NOMO-1 treated with dmso at 0.1 percent for 144 hours (cell line): Measurements from ENCODE around the gene TSSK6.

ENCODE experiments used
- DNase-seq: peaks from one replicate; lab custom pipeline; 2025; ENCODE audit not compliant: unreplicated experiment; lab: John Stamatoyannopoulos, UW

Gene TSSK6

GRCh38 chr19:19507354-19507753, 8.0 kb downstream of the TSSK6 start:
- DNase-seq, result no peak

- DNase-seq, result no peak
These were observed 8.8 kb downstream of the TSSK6 start for GRCh38 chr19:19506592-19506991.

GRCh38 chr19:19505669-19506326, 9.6 kb downstream of the TSSK6 start:
- no peak for DNase-seq

- no peak for DNase-seq
These were observed 10.3 kb downstream of the TSSK6 start for GRCh38 chr19:19504754-19505668.

- no peak for DNase-seq
These were observed 12.3 kb downstream of the TSSK6 start for GRCh38 chr19:19502808-19503602.

GRCh38 chr19:19502281-19502680, 13.1 kb downstream of the TSSK6 start:
- DNase-seq, result no peak

GRCh38 chr19:19501798-19502197, 13.6 kb downstream of the TSSK6 start:
- no peak for DNase-seq

GRCh38 chr19:19500975-19501644, 14.2 kb downstream of the TSSK6 start:
- DNase-seq, result no peak

- DNase-seq, result no peak
These were observed 15.9 kb downstream of the TSSK6 start for GRCh38 chr19:19499272-19499995.

GRCh38 chr19:19498255-19498991, 16.9 kb downstream of the TSSK6 start:
- no peak for DNase-seq

GRCh38 chr19:19495614-19496603, 19.4 kb downstream of the TSSK6 start:
- DNase-seq, result no peak

- DNase-seq, result no peak
These were observed 21.4 kb downstream of the TSSK6 start for GRCh38 chr19:19493841-19494546.

- no peak for DNase-seq
These were observed 23.2 kb downstream of the TSSK6 start for GRCh38 chr19:19492026-19492610.

- DNase-seq, result no peak
These were observed 23.9 kb downstream of the TSSK6 start for GRCh38 chr19:19491321-19492025.

- DNase-seq, result peak; percentile 27
These were observed 25.0 kb downstream of the TSSK6 start for GRCh38 chr19:19490214-19490968.

GRCh38 chr19:19489804-19490204, 25.5 kb downstream of the TSSK6 start:
- no peak for DNase-seq
